Middle frontal gyrus (tissue), 1 donor: ENCODE results near the gene UTF1.

Experiments used
- DNase-seq: peaks from one replicate; pipeline ENCODE4 v3.0.0-alpha.2; 2015; ENCODE audit warnings: low spot score; ENCODE audit errors: extremely low spot score

The UTF1 gene

GRCh38 chr10:133277993-133278576, 48.1 kb downstream of the UTF1 start:
- no peak for DNase-seq

- DNase-seq: no peak
These were observed 48.7 kb downstream of the UTF1 start for GRCh38 chr10:133278577-133279265.

GRCh38 chr10:133279326-133280226, 49.6 kb downstream of the UTF1 start:
- no peak for DNase-seq

GRCh38 chr10:133280391-133281059, 50.5 kb downstream of the UTF1 start:
- DNase-seq: no peak

- DNase-seq: no peak
These were observed 51.1 kb downstream of the UTF1 start for GRCh38 chr10:133281084-133281483.
